Measurements from ENCODE around the gene CLEC2L.

GRCh38 chr7:139563856-139564255 lies 40.4 kb downstream of the CLEC2L start:
- no peak for TF ChIP-seq CTCF (IDR thresholded peaks at IDR 0.05)
- TF ChIP-seq EZH2 (IDR thresholded peaks at IDR 0.05): no peak
- TF ChIP-seq EZH2phosphoT487 (IDR thresholded peaks at IDR 0.05): no peak
